HG03460 (cell line): ENCODE measurements around the gene DNASE1L1.

Experiments
- ATAC-seq: cut with Tn5 transposase; IDR thresholded peaks from one replicate; pipeline ENCODE4 v1.9.1; 2021; ENCODE audit not compliant: unreplicated experiment

Gene DNASE1L1

GRCh38 chrX:154409222-154409871, at the start of gene DNASE1L1:
Gene DNASE1L1 (minus strand): TSS chrX:154409254. CDS start chrX:154405568, 3,686 bp downstream.
- ATAC-seq: peak; percentile 47

- ATAC-seq: peak; percentile 55
Observed at GRCh38 chrX:154458116-154458953, 49.3 kb upstream of the DNASE1L1 start, which contains the start of gene PLXNA3. Gene PLXNA3 (plus strand): TSS chrX:154458281. CDS start chrX:154460184, 1,903 bp downstream.

GRCh38 chrX:154457491-154458115, 48.5 kb upstream of the DNASE1L1 start:
- ATAC-seq: peak; percentile 54

- no peak for ATAC-seq
Observed at GRCh38 chrX:154452823-154453222, 43.8 kb upstream of the DNASE1L1 start.

- no peak for ATAC-seq
Observed at GRCh38 chrX:154450312-154450711, 41.3 kb upstream of the DNASE1L1 start.

GRCh38 chrX:154449618-154450017, 40.6 kb upstream of the DNASE1L1 start:
- ATAC-seq: no peak

GRCh38 chrX:154448484-154448883, 39.4 kb upstream of the DNASE1L1 start:
- ATAC-seq: no peak

- no peak for ATAC-seq
Observed at GRCh38 chrX:154446430-154446829, 37.4 kb upstream of the DNASE1L1 start.

- ATAC-seq: no peak
Observed at GRCh38 chrX:154445776-154446175, 36.7 kb upstream of the DNASE1L1 start.

GRCh38 chrX:154444755-154445246, 35.7 kb upstream of the DNASE1L1 start:
- ATAC-seq: no peak

- peak; percentile 87 for ATAC-seq
Observed at GRCh38 chrX:154443992-154444754, 35.1 kb upstream of the DNASE1L1 start, which contains the start of gene FAM50A. Gene FAM50A (plus strand): TSS chrX:154444141. CDS start chrX:154444236, 95 bp downstream.

- peak; percentile 2 for ATAC-seq
Observed at GRCh38 chrX:154443479-154443910, 34.4 kb upstream of the DNASE1L1 start.

- ATAC-seq: no peak
Observed at GRCh38 chrX:154441984-154442707, 33.1 kb upstream of the DNASE1L1 start.

- ATAC-seq: no peak
Observed at GRCh38 chrX:154441564-154441963, 32.5 kb upstream of the DNASE1L1 start.

GRCh38 chrX:154440623-154441357, 31.7 kb upstream of the DNASE1L1 start:
- no peak for ATAC-seq

GRCh38 chrX:154439841-154440240, 30.8 kb upstream of the DNASE1L1 start:
- ATAC-seq: no peak

GRCh38 chrX:154437971-154438893, 29.2 kb upstream of the DNASE1L1 start:
- ATAC-seq: no peak
